ENCODE data around the gene IFNG-AS1. TPM values are rescaled to one million over a fixed set of nuclear protein-coding genes. Genes with fewer than 3 reads are reported as not detected.

The IFNG-AS1 gene
- total RNA-seq, 1 donor from 2014 or later: not detected

DNA sequence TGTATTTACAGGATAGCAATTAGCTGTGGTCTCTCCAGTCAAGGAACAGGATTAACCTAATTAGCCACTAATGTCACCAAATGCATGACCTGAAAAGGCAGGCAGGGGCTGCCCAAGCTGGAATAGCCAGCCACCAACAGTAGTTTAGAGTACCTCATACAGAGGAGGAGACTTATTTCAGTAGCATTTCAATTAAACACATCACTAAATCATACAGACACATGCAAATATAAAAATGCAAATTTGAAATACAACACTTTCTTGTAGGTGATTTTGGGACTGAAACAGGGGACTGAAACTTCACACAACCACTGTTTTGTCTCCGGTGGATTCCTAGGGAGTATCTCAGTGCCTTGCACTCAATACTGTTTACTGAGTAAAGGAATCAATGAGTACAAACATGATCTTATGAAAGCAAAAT is 636 bp upstream of the IFNG-AS1 start:
- intact Hi-C loops (cut with micrococcal nuclease): no loop called here
- ATAC-seq: no peak
- no peak for DNase-seq

GRCh38 chr12:67991158-67991557 is 1.9 kb downstream of the IFNG-AS1 start:
- ATAC-seq: no peak
- intact Hi-C loops (cut with micrococcal nuclease): no loop called here
- DNase-seq: no peak

- DNase-seq: no peak
- ATAC-seq: no peak
- intact Hi-C loops (cut with micrococcal nuclease): no loop called here
Measured at GRCh38 chr12:67993143-67993542, 3.9 kb downstream of the IFNG-AS1 start.

DNA sequence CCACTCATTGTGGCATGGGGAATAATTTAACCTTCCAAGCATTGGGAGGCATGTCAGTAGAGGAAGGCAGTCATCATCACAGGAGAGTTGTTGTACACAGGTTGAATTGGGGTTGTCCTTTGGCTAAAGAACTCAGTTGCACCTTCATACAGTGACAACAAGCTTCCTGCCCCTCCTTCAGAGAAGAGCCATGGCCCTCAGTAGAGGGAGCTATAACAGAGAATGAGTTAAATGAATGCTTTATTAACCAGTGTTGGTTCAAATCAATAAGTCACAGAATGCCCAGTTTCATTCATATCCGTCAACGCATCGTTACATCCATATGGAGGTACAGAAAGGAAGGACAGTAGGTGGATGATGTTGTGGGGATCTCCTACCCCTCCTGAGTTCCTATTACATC is 4.8 kb downstream of the IFNG-AS1 start:
- ATAC-seq (no peak), DNase-seq (no peak)
- intact Hi-C loops (cut with micrococcal nuclease): no loop called here

- DNase-seq (no peak), ATAC-seq (no peak)
- intact Hi-C loops (cut with micrococcal nuclease): no loop called here
Measured at GRCh38 chr12:67996347-67996746, 7.1 kb downstream of the IFNG-AS1 start.

GRCh38 chr12:67998379-67998778 is 9.1 kb downstream of the IFNG-AS1 start:
- intact Hi-C loops (cut with micrococcal nuclease): no loop called here
- ATAC-seq: no peak
- DNase-seq: no peak

DNA sequence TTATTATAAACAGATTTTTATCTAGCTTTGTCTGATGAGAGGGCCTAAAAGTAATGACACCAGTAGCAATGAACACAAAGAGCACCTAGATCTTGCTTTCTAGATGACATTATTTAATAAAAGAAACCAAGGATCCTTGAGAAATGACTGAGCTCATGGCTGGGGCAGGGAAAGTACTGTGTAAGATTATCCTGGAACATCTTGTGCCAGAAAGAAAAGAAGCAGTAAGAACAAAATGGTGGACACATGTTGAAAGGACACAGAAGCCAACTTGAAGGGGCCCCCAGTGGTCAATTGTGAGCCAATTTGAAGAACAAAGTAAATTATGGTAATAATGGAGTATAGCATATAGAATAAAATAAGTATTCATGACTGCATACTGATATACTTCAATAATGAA is 10.0 kb downstream of the IFNG-AS1 start:
- DNase-seq: no peak
- ATAC-seq: no peak
- intact Hi-C loops (cut with micrococcal nuclease): no loop called here

GRCh38 chr12:68001486-68002466 is 12.5 kb downstream of the IFNG-AS1 start:
- ATAC-seq (no peak), DNase-seq (no peak)
- intact Hi-C loops (cut with micrococcal nuclease): no loop called here

DNA sequence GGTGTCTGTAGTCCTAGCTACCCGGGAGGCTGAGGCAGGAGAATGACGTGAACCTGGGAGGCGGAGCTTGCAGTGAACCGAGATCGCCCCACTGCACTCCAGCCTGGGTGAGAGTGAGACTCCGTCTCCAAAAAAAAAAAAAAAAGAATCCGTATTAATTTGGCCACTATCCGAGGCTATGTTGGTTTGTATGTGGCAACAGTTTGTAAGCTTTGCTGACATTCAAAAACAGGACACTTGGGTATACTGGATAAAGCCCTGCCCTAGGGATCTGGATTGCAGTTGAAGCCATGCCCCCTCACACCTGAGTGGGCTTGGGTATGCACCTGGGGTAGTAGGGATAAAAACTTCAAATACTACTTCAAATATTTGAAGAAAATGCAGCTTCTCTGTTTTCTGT is 14.5 kb downstream of the IFNG-AS1 start:
- ATAC-seq (no peak), DNase-seq (no peak)
- intact Hi-C loops (cut with micrococcal nuclease): no loop called here

GRCh38 chr12:68007033-68007432 is 17.8 kb downstream of the IFNG-AS1 start:
- intact Hi-C loops (cut with micrococcal nuclease): no loop called here
- ATAC-seq: no peak
- DNase-seq: no peak

DNA sequence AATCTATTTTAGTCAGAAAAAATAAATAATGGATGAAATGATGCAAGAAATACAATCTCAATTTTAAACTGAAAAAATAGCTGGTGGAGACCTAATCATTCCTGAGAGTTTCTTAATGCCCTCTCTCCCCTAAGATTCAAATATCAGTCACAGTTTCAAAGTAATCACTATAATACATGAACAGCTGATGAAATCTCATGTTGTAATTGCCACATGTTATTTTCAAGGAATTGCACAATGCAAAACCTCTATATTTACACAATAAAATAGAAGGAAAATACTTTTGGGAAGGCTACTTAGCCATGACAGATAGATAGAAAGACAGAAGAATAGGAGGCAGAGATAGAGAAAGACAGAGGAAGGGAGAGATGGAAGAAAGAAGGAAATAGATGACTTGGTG is 18.2 kb downstream of the IFNG-AS1 start:
- ATAC-seq (no peak), DNase-seq (no peak)
- intact Hi-C loops (cut with micrococcal nuclease): no loop called here

DNA sequence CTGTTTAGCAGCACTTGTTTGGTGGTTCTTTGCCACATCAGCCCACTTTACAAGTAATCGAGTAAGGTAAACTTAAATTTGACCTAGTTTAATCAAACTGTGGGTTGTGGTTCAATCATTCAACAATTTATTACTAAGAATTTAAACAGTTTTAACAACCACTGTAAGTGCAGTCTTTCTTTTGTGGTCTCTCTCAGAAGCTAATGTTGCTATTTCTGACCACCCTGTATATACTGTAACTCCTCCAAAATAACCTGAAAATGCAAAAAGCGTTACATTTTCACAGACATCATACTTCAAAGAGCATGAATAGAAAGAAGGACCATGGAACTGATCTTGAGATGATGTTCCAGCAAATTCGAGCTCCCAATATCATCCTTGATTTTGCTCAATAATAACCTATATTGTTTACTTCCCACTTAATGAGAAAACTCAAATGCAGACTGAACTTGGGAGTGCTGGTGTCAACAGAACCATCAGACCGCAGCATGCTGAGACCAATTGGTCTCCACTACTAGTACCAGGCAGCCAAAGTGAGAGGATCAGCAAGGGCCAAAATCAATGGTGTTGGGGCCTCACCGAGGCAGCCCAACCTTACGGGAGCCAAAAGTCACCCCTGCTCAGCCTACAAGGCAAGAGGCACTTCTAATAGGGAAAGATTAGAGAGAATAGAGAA is 22.1 kb downstream of the IFNG-AS1 start:
- intact Hi-C loops (cut with micrococcal nuclease): no loop called here
- no peak for ATAC-seq
- DNase-seq: no peak

GRCh38 chr12:68011882-68012207 is 22.6 kb downstream of the IFNG-AS1 start:
- intact Hi-C loops (cut with micrococcal nuclease): no loop called here
- ATAC-seq: no peak
- no peak for DNase-seq

GRCh38 chr12:68012712-68013111 is 23.5 kb downstream of the IFNG-AS1 start:
- ATAC-seq: no peak
- intact Hi-C loops (cut with micrococcal nuclease): no loop called here
- no peak for DNase-seq

GRCh38 chr12:68013181-68013580 is 23.9 kb downstream of the IFNG-AS1 start:
- ATAC-seq (no peak), DNase-seq (no peak)
- intact Hi-C loops (cut with micrococcal nuclease): no loop called here

DNA sequence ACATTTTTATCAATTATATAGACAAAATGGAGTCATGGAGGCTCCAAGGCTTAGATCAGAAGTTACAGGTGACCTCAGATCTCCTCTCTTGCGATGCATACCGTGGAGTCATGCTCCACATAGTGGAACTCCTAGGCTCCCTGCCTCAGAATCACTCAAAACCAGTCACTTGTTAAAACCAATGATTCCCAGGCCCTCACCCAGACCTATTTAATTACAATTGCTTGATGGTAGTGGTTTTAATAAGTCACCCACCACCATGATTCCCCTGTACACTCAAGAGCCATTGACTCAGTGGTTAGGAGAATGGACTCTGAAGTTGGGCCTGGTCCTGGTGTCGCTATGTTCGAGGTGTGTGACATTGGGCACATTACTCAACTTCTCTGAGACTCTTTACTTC is 26.9 kb downstream of the IFNG-AS1 start:
- intact Hi-C loops (cut with micrococcal nuclease): no loop called here
- DNase-seq (no peak), ATAC-seq (no peak)

DNA sequence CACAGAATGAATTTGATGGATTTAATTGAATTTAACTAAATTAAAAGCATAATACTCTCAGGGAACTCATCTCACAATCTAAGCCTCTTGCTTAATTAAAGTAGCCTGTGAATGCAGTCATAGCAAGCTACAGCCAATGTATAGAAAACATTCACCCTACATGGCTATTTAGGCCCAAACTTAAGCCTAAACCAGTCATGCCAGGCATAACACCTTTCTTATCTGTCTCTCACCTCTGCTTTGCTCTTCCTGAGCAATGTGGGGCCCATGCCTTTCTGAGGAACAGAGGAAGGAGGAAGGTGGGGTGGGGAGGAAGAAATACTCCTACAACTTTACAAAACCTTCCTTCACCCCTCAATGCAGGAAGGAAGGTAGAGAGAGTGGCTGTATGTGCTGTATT is 29.1 kb downstream of the IFNG-AS1 start:
- intact Hi-C loops (cut with micrococcal nuclease): no loop called here
- ATAC-seq (no peak), DNase-seq (no peak)

GRCh38 chr12:68020049-68020448 is 30.8 kb downstream of the IFNG-AS1 start:
- DNase-seq (no peak), ATAC-seq (no peak)
- intact Hi-C loops (cut with micrococcal nuclease): no loop called here

GRCh38 chr12:68020699-68021098 is 31.5 kb downstream of the IFNG-AS1 start:
- DNase-seq (no peak), ATAC-seq (no peak)
- intact Hi-C loops (cut with micrococcal nuclease): no loop called here

GRCh38 chr12:68028647-68029046 is 39.4 kb downstream of the IFNG-AS1 start:
- intact Hi-C loops (cut with micrococcal nuclease): no loop called here
- no peak for ATAC-seq

GRCh38 chr12:68030248-68030647 is 41.0 kb downstream of the IFNG-AS1 start:
- DNase-seq (no peak), ATAC-seq (no peak)
- intact Hi-C loops (cut with micrococcal nuclease): no loop called here

More at GRCh38 chr12:68028647-68029046, 39.4 kb downstream of the IFNG-AS1 start:
- no peak for DNase-seq
